Mucosa of gallbladder (tissue), 1 donor: Measurements from ENCODE around the gene SYCN. TPM values are rescaled to one million over a fixed set of nuclear protein-coding genes. Genes with fewer than 3 reads are reported as not detected.
"Not testable (repeated sequence)": the region's sequence is repeated elsewhere in the genome, so short reads cannot be mapped to it uniquely, and the experiment has no call there.

Experiments used
- DNase-seq: peaks from one replicate; pipeline ENCODE4 v3.0.0-alpha.2; 2020; ENCODE audit warnings: low spot score
- total RNA-seq: library from RNA; stranded (reverse); gene quantifications from one replicate; pipeline ENCODE4 v1.2.1, GENCODE V29; 2021
- donor health status: DM: no; HTN: no; CAD: no.

The SYCN gene
- total RNA-seq, 1 donor from 2014 or later: 1.1 TPM

- no peak for DNase-seq
Measured at GRCh38 chr19:39224910-39225309, 20.8 kb upstream of the SYCN start.

- DNase-seq: no peak
Measured at GRCh38 chr19:39223703-39224279, 19.7 kb upstream of the SYCN start.

GRCh38 chr19:39219108-39219507, 15.0 kb upstream of the SYCN start:
- DNase-seq: not testable (repeated sequence)

GRCh38 chr19:39218230-39219007, 14.4 kb upstream of the SYCN start:
- DNase-seq: no peak

- DNase-seq: no peak
Measured at GRCh38 chr19:39217094-39217493, 13.0 kb upstream of the SYCN start.

- DNase-seq: not testable (repeated sequence)
Measured at GRCh38 chr19:39215323-39215722, 11.3 kb upstream of the SYCN start.

DNA sequence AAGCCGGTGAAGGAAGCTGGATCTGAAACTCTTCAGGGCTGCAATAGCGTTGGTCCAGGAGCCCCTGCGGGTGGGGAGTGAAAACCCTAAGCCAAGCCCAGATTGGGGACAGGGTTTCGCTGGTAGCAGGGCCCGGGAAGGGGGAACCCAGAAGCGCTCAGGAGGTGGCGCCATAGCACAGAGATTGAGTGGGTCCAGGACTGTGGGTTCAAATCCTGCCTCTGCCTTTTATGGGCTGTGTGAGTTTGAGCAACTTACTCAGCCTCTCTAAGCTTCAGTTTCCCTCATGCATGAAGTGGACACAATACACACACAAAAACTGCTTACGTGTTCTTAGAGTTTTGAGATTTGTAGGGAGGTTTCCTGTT, 8.3 kb upstream of the SYCN start:
- no peak for DNase-seq

GRCh38 chr19:39211731-39212374, 7.8 kb upstream of the SYCN start:
- no peak for DNase-seq

GRCh38 chr19:39209196-39209595, 5.1 kb upstream of the SYCN start:
- DNase-seq: no peak

DNA sequence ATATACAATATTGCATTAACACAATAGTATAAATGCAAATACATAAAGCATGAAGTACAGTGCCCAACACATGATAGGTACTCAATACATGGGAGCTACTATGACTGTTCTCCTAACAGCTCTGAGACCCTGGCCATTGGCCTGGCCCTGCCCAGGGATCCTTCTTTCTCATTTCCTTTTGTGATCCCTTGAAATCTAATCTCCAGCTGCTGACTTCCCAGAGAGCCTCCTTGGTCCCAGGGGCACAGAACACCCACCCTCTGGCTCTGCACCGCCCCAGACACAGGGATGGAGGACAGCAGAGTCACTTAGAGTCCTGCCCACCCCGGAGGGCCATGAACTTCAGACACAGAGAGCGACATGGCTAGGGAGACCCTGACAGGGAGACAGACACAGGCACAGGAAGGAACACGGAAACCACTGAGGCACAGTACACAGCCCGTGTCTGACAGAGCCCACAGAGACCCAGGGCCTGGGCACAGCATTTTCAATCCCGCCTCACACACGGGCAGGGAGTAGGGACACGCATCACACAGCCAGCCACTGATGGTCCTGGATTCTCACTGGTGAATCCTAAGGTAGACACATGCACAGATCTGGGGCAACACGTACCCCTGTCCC, 4.2 kb upstream of the SYCN start:
- no peak for DNase-seq

DNA sequence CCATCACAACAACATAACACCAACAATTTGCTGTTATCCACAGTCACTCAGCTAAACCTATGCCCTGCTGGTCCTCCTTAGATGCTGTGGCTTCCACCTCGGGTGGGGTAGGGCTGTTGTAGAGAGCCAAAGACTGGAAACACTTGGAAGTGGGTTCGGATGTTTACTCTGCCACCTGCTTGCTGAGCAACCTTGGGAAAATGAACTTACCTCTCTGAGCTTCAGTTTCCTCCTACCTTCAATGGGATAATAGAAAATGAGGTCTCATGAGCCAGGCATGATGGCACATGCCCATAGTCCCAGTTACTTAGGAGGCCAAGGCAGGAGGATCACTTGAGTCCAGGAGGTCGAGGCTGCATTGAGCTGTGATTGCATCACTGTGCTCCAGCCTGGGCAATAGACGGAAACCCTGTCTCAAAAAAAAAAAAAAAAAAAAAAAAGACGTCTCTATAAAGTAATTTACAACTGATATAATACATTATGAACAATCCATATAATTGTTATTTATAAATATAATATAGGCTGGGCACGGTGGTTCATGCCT, 3.3 kb upstream of the SYCN start:
- no peak for DNase-seq

- DNase-seq: no peak
Measured at GRCh38 chr19:39206122-39206521, 2.1 kb upstream of the SYCN start.

DNA sequence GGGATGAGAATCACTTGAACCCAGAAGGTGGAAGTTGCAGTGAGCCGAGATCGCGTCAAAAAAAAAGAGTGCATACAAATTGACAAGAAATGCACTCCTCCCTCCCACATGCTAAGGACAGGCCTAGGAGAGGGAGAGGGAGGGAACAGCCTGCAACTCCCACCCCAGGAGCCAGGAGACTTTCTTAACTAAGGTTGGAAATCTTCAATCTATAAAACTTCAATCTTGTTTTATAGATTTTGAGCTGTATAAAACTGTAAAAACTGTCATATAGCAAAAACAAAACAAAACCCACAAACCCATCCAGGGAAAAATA, 1.3 kb upstream of the SYCN start:
- DNase-seq: no peak

- DNase-seq: no peak
Measured at GRCh38 chr19:39202998-39203355, 1.1 kb downstream of the SYCN start.

GRCh38 chr19:39200803-39201115, 3.3 kb downstream of the SYCN start:
- no peak for DNase-seq

DNA sequence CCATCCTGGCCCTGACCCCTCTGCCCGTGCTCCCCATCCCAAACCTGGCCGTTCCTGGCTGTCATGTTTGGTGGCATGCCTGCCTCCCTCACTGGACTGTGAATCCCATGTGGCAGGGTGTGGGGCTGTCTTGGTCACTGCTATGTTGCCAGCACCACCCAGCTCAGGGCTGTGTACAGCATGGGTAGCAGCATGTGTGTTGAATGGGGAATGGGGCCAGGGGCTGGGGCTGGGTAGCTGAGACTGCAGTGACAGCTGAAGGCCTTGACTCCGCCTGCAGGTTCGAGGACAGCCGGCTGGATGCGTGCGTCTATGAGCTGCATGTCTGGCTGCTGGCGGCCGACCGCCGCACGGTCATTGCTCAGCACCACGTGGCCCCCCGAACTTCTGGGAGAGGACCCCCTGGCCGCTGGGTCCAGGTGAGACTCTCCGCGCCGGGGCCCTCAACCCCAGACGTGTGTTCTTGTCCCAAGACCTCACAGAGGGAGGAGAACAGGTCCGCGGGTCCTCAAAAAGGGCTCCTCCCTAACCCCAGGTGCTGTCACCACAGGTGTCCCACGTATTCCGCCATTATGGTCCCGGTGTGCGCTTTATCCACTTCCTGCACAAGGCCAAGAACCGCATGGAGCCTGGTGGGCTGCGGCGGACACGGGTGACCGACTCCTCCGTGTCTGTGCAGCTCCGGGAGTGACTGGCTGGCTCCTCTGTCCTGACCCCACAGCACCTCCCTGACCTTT, 3.8 kb downstream of the SYCN start:
- DNase-seq: no peak

DNA sequence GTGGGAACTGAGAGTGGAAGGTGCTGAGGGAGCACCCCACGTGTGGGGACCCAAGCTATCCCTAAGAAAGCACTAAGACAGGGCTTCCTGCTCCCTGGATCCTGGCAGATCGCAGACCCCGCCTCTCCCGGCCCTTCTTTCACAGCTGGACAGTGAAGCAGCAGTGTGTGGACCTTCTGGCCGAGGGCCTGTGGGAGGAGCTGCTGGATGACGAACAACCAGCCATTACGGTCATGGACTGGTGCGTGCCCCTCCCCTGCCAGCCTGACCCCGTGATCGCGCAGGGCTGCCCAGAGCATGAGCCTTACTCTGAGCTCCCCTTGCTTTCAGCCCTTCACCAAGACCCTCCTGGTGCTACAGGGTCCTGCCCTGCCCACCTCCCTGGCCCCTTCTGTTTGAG, 5.0 kb downstream of the SYCN start:
- no peak for DNase-seq

GRCh38 chr19:39197808-39198207, 6.3 kb downstream of the SYCN start:
- no peak for DNase-seq

DNA sequence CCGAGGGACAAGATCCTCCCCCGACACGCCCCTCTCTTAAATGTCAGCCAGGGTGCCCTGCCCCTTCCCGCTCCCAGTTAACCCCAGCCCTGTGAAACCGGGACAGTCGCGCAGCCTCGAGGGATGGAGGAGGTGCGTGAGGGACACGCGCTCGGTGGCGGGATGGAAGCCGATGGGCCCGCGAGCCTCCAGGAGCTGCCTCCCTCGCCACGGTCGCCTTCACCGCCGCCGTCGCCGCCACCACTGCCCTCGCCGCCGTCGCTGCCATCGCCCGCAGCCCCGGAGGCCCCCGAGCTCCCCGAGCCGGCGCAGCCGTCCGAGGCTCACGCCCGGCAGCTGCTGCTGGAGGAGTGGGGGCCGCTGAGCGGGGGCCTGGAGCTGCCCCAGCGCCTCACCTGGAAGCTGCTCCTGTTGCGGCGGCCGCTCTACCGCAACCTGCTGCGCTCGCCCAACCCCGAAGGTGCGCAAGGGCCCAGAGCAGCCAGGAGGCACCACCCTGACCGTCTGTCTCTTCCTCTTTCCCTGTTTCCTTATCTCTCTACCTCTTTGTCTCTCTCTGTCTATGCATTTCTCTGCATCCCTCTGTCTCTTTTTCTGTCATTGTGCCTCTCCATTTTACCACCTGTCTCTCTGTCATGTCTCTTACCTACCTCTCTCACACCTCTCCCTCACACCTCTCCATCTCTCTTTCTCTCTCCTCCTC, 7.1 kb downstream of the SYCN start, which contains the start of gene NCCRP1:
Gene NCCRP1, plus strand, starts transcription at position 105 of the 703 bp plus-strand sequence. Its CDS starts 19 bp downstream, at position 124.
- no peak for DNase-seq

GRCh38 chr19:39196320-39196719, 7.7 kb downstream of the SYCN start:
- no peak for DNase-seq

GRCh38 chr19:39195755-39196154, 8.3 kb downstream of the SYCN start:
- no peak for DNase-seq
